T follicular helper cell (primary cell): ENCODE data around the gene APBA1.

Source experiments
- DNase-seq: peaks from one replicate; pipeline ENCODE4 v3.0.0-alpha.2; 2020; ENCODE audit warnings: low read depth

Gene APBA1

GRCh38 chr9:69526699-69527098 is 145.5 kb downstream of the APBA1 start:
- DNase-seq: no peak

- DNase-seq: no peak
These were observed 152.5 kb downstream of the APBA1 start for GRCh38 chr9:69519470-69520240.

GRCh38 chr9:69516353-69517322 is 155.5 kb downstream of the APBA1 start:
- DNase-seq: no peak

GRCh38 chr9:69515810-69516209 is 156.4 kb downstream of the APBA1 start:
- DNase-seq: no peak

- no peak for DNase-seq
These were observed 158.9 kb downstream of the APBA1 start for GRCh38 chr9:69513141-69513820.

GRCh38 chr9:69504058-69504457 is 168.1 kb downstream of the APBA1 start:
- no peak for DNase-seq

- no peak for DNase-seq
These were observed 169.4 kb downstream of the APBA1 start for GRCh38 chr9:69502671-69503301.

- DNase-seq: no peak
These were observed 171.3 kb downstream of the APBA1 start for GRCh38 chr9:69500896-69501295.

GRCh38 chr9:69499959-69500358 is 172.2 kb downstream of the APBA1 start:
- no peak for DNase-seq

- DNase-seq: no peak
These were observed 172.8 kb downstream of the APBA1 start for GRCh38 chr9:69499407-69499806.

GRCh38 chr9:69498470-69498869 is 173.7 kb downstream of the APBA1 start:
- no peak for DNase-seq

- DNase-seq: no peak
These were observed 174.4 kb downstream of the APBA1 start for GRCh38 chr9:69497816-69498215.

GRCh38 chr9:69496846-69497450 is 175.2 kb downstream of the APBA1 start:
- no peak for DNase-seq

- DNase-seq: no peak
These were observed 176.9 kb downstream of the APBA1 start for GRCh38 chr9:69495296-69495695.

GRCh38 chr9:69494763-69495162 is 177.4 kb downstream of the APBA1 start:
- DNase-seq: no peak

- DNase-seq: no peak
These were observed 178.0 kb downstream of the APBA1 start for GRCh38 chr9:69494208-69494607.

GRCh38 chr9:69486498-69486897 is 185.7 kb downstream of the APBA1 start:
- DNase-seq: no peak

GRCh38 chr9:69485466-69485865 is 186.7 kb downstream of the APBA1 start:
- DNase-seq: no peak

GRCh38 chr9:69483886-69484422 is 188.2 kb downstream of the APBA1 start:
- no peak for DNase-seq

- no peak for DNase-seq
These were observed 195.4 kb downstream of the APBA1 start for GRCh38 chr9:69476797-69477196.

- no peak for DNase-seq
These were observed 196.2 kb downstream of the APBA1 start for GRCh38 chr9:69476016-69476415.
